Neural cell (in vitro differentiated cells): ENCODE results near the gene PCDH15. TPM values are rescaled to one million over a fixed set of nuclear protein-coding genes. Genes with fewer than 3 reads are reported as not detected.

Source experiments
- H2AFZ ChIP-seq: fragments of 200-600, 300-800 bp; sonication (generic), shearing (Covaris generic); 2 replicates; pipeline ENCODE4 v1.6.0; 2014; ENCODE audit warnings: low read depth, mild to moderate bottlenecking, antibody characterized with exemption, low read length, moderate library complexity
- H3F3A ChIP-seq: fragments of 200-600 bp; shearing (Covaris generic); 2 replicates; pipeline ENCODE4 v1.6.1; 2016; ENCODE audit warnings: mild to moderate bottlenecking, moderate library complexity, mixed read lengths, antibody characterized with exemption, low read length; ENCODE audit not compliant: insufficient read depth, poor library complexity, severe bottlenecking
- H3K27ac ChIP-seq: fragments of 200-600, 300-800 bp; sonication (generic), shearing (Covaris generic); 2 replicates; pipeline ENCODE4 v1.5.1; 2014; ENCODE audit warnings: mild to moderate bottlenecking, low read length, moderate library complexity
- H3K27me3 ChIP-seq: fragments of 300-800, 200-600 bp; sonication (generic), shearing (Covaris generic); 2 replicates; pipeline ENCODE4 v1.6.0; 2014; ENCODE audit warnings: mild to moderate bottlenecking, low read depth, low read length, moderate library complexity; ENCODE audit not compliant: insufficient read depth
- H3K36me3 ChIP-seq: fragments of 300-800, 200-600 bp; sonication (generic), shearing (Covaris generic); 2 replicates; pipeline ENCODE4 v1.5.1; 2014; ENCODE audit warnings: mild to moderate bottlenecking, antibody characterized with exemption, low read length, moderate library complexity; ENCODE audit not compliant: insufficient read depth
- H3K4me2 ChIP-seq: fragments of 300-800, 200-600 bp; sonication (generic), shearing (Covaris generic); 2 replicates; pipeline ENCODE4 v1.6.0; 2014; ENCODE audit warnings: mild to moderate bottlenecking, low read length
- H3K4me3 ChIP-seq: fragments of 300-800, 200-600 bp; sonication (generic), shearing (Covaris generic); 2 replicates; pipeline ENCODE4 v1.5.1; 2014; ENCODE audit warnings: mild to moderate bottlenecking, low read length, moderate library complexity
- H3K79me2 ChIP-seq: fragments of 200-600 bp; shearing (Covaris generic); replicated peaks from 2 replicates; pipeline ENCODE4 v1.6.0; 2014; ENCODE audit warnings: mild to moderate bottlenecking, low read length, moderate library complexity; ENCODE audit not compliant: insufficient read depth
- H3K9ac ChIP-seq: fragments of 300-800, 200-600 bp; sonication (generic), shearing (Covaris generic); 2 replicates; pipeline ENCODE4 v1.6.1; 2016; ENCODE audit warnings: mild to moderate bottlenecking, low read length, mixed read lengths
- H3K9me2 ChIP-seq: fragments of 200-600 bp; shearing (Covaris generic); 2 replicates; pipeline ENCODE4 v1.6.1; 2016; ENCODE audit warnings: mild to moderate bottlenecking, low read length, mixed read lengths; ENCODE audit not compliant: insufficient read depth
- H3K9me3 ChIP-seq: fragments of 200-600, 300-800 bp; sonication (generic), shearing (Covaris generic); 2 replicates; pipeline ENCODE4 v1.6.1; 2016; ENCODE audit warnings: mild to moderate bottlenecking, mixed run types, low read length, moderate library complexity, mixed read lengths
- H4K20me1 ChIP-seq: fragments of 200-600 bp; shearing (Covaris generic); 2 replicates; pipeline ENCODE4 v1.6.1; 2016; ENCODE audit warnings: mild to moderate bottlenecking, mixed run types; ENCODE audit not compliant: insufficient read depth
- CTCF ChIP-seq: fragments of 450-650 bp; IDR thresholded peaks from 2 replicates; pipeline ENCODE4 v1.5.1; 2014; ENCODE audit warnings: antibody characterized with exemption, mild to moderate bottlenecking, moderate library complexity; ENCODE audit not compliant: poor library complexity, severe bottlenecking
- EP300 ChIP-seq: fragments of 450-650 bp; conservative IDR thresholded peaks from 2 replicates; pipeline ENCODE4 v1.6.1; 2014; ENCODE audit warnings: antibody characterized with exemption, mild to moderate bottlenecking, moderate library complexity; ENCODE audit not compliant: poor library complexity, severe bottlenecking
- EZH2 ChIP-seq: fragments of 200-600, 300-800 bp; shearing (Covaris generic), sonication (generic); IDR thresholded peaks from 2 replicates; pipeline ENCODE4 v1.6.1; 2014; ENCODE audit warnings: antibody characterized with exemption, low read length, borderline replicate concordance, mild to moderate bottlenecking; ENCODE audit not compliant: insufficient read depth, poor library complexity, severe bottlenecking
- MXI1 ChIP-seq: fragments of 450-650 bp; conservative IDR thresholded peaks from 2 replicates; pipeline ENCODE4 v1.6.1; 2014; ENCODE audit warnings: antibody characterized with exemption, mild to moderate bottlenecking; ENCODE audit not compliant: poor library complexity, severe bottlenecking
- POLR2AphosphoS5 ChIP-seq: IDR thresholded peaks from 2 replicates; pipeline ENCODE4 v1.6.1; 2012
- RAD21 ChIP-seq: fragments of 450-650 bp; conservative IDR thresholded peaks from 2 replicates; pipeline ENCODE4 v1.6.1; 2014; ENCODE audit warnings: antibody characterized with exemption, mild to moderate bottlenecking, moderate library complexity
- REST ChIP-seq: IDR thresholded peaks from 2 replicates; pipeline ENCODE4 v1.6.1; 2012; ENCODE audit warnings: borderline replicate concordance
- SMC3 ChIP-seq: fragments of 450-650 bp; conservative IDR thresholded peaks from 2 replicates; pipeline ENCODE4 v1.6.1; 2014; ENCODE audit warnings: antibody characterized with exemption, mild to moderate bottlenecking, moderate library complexity; ENCODE audit not compliant: poor library complexity
- TAF1 ChIP-seq: IDR thresholded peaks from 2 replicates; pipeline ENCODE4 v1.6.1; 2012; ENCODE audit warnings: low read depth
- polyA plus RNA-seq: library from polyadenylated mRNA; depleted of rRNA; stranded (reverse); fragments of >200 nt; gene quantifications from 2 replicates; pipeline ENCODE4 v1.2.3, GENCODE V29; 2014

The PCDH15 gene
- polyA plus RNA-seq, 1 donor from 2014 or later = 1.2 TPM

GRCh38 chr10:54002077-54002476 lies 799.0 kb downstream of the PCDH15 start:
- no peak overlapping the region for H3K9ac ChIP-seq
- TF ChIP-seq REST = no peak
- no peak for TF ChIP-seq MXI1
- no peak for TF ChIP-seq EZH2
- TF ChIP-seq SMC3 = no peak
- TF ChIP-seq EP300 = no peak
- H3K4me3 ChIP-seq = no peak overlapping the region
- H3K4me2 ChIP-seq = no peak overlapping the region
- no peak overlapping the region for H3K27ac ChIP-seq
- no peaks in the 10 kb centered on the region for H4K20me1 ChIP-seq
- H3K9me3 ChIP-seq = no peaks in the 10 kb centered on the region
- H3K36me3 ChIP-seq = no peaks in the 10 kb centered on the region
- no peaks in the 10 kb centered on the region for H3K27me3 ChIP-seq
- no peaks in the 10 kb centered on the region for H3K9me2 ChIP-seq
- no peaks in the 10 kb centered on the region for H3K79me2 ChIP-seq
- no peaks in the 10 kb centered on the region for H3F3A ChIP-seq
- H2AFZ ChIP-seq = no peak overlapping the region

GRCh38 chr10:53997953-53998352 lies 803.1 kb downstream of the PCDH15 start:
- H3K9ac ChIP-seq = no peak overlapping the region
- no peak overlapping the region for H3K4me2 ChIP-seq
- H3K4me3 ChIP-seq = no peak overlapping the region
- no peaks in the 10 kb centered on the region for H3K79me2 ChIP-seq
- no peaks in the 10 kb centered on the region for H4K20me1 ChIP-seq
- H3K9me3 ChIP-seq = no peaks in the 10 kb centered on the region
- H3K9me2 ChIP-seq = no peaks in the 10 kb centered on the region
- no peak overlapping the region for H2AFZ ChIP-seq
- no peak overlapping the region for H3K27ac ChIP-seq
- TF ChIP-seq TAF1 = no peak
- peak; percentile 68 for TF ChIP-seq CTCF
- no peak for TF ChIP-seq POLR2AphosphoS5
- TF ChIP-seq RAD21 = peak; percentile 72
- no peak for TF ChIP-seq MXI1
- peak; percentile 72 for TF ChIP-seq SMC3
- H3K27me3 ChIP-seq = no peaks in the 10 kb centered on the region
- no peaks in the 10 kb centered on the region for H3F3A ChIP-seq
- H3K36me3 ChIP-seq = no peaks in the 10 kb centered on the region

- Histone ChIP-seq H2AFZ (no peak overlapping the region), H3F3A (no peaks in the 10 kb centered on the region), H4K20me1 (no peaks in the 10 kb centered on the region), H3K27me3 (no peaks in the 10 kb centered on the region), H3K4me3 (no peak overlapping the region), H3K27ac (no peak overlapping the region), H3K9me3 (no peaks in the 10 kb centered on the region), H3K9ac (no peak overlapping the region), H3K36me3 (no peaks in the 10 kb centered on the region), H3K4me2 (no peak overlapping the region), H3K79me2 (no peaks in the 10 kb centered on the region), H3K9me2 (no peaks in the 10 kb centered on the region)
- TF ChIP-seq CTCF (no peak), MXI1 (no peak), SMC3 (no peak), RAD21 (no peak), EZH2 (no peak), TAF1 (no peak)
These were observed 810.2 kb downstream of the PCDH15 start for GRCh38 chr10:53990799-53991238.
